Skeletal muscle satellite cell (primary cell): Measurements from ENCODE around the gene VPS4A.

ENCODE experiments used
- H3K27me3 ChIP-seq: 2 replicates; pipeline ENCODE4 v1.7.0; 2013; ENCODE audit warnings: low read length; ENCODE audit not compliant: control insufficient read depth, insufficient read depth
- H3K36me3 ChIP-seq: 2 replicates; pipeline ENCODE4 v1.7.0; 2013; ENCODE audit warnings: mild to moderate bottlenecking, control low read depth, low read length; ENCODE audit not compliant: insufficient read depth
- H3K4me1 ChIP-seq: 2 replicates; pipeline ENCODE4 v1.7.0; 2013; ENCODE audit warnings: low read length; ENCODE audit not compliant: control insufficient read depth, insufficient read depth
- H3K4me2 ChIP-seq: 2 replicates; pipeline ENCODE4 v1.7.0; 2013; ENCODE audit warnings: mild to moderate bottlenecking, low read length
- H3K4me3 ChIP-seq: 2 replicates; pipeline ENCODE4 v1.7.0; 2013; ENCODE audit warnings: low read length
- H3K9ac ChIP-seq: 2 replicates; pipeline ENCODE4 v1.7.0; 2013; ENCODE audit warnings: mild to moderate bottlenecking, low read depth, low read length, moderate library complexity
- H3K9me3 ChIP-seq: replicated peaks from 2 replicates; pipeline ENCODE4 v1.7.0; 2013; ENCODE audit warnings: mild to moderate bottlenecking, control low read depth, low read length

Gene VPS4A

GRCh38 chr16:69320740-69321073 is 9.6 kb downstream of the VPS4A start:
- no peak overlapping the region for H3K4me2 ChIP-seq
- no peak overlapping the region for H3K9ac ChIP-seq
- H3K4me1 ChIP-seq, result no peaks in the 10 kb centered on the region
- H3K4me3 ChIP-seq, result no peak overlapping the region
- H3K27me3 ChIP-seq, result no peaks in the 10 kb centered on the region
- H3K9me3 ChIP-seq, result no peaks in the 10 kb centered on the region
- H3K36me3 ChIP-seq, result peaks cover 86% of the 10 kb centered on the region

GRCh38 chr16:69321080-69321479 is 9.9 kb downstream of the VPS4A start:
- Histone ChIP-seq H3K4me3 (no peak overlapping the region), H3K9me3 (no peaks in the 10 kb centered on the region), H3K9ac (no peak overlapping the region), H3K4me2 (no peak overlapping the region), H3K27me3 (no peaks in the 10 kb centered on the region), H3K36me3 (peaks cover 86% of the 10 kb centered on the region), H3K4me1 (peaks cover 3% of the 10 kb centered on the region)

- H3K36me3 ChIP-seq, result peaks cover 85% of the 10 kb centered on the region
- no peak overlapping the region for H3K9ac ChIP-seq
- no peaks in the 10 kb centered on the region for H3K27me3 ChIP-seq
- H3K4me3 ChIP-seq, result no peak overlapping the region
- no peak overlapping the region for H3K4me2 ChIP-seq
- H3K4me1 ChIP-seq, result peaks cover 10% of the 10 kb centered on the region
- H3K9me3 ChIP-seq, result no peaks in the 10 kb centered on the region
Observed at GRCh38 chr16:69322343-69322742, 11.2 kb downstream of the VPS4A start.

GRCh38 chr16:69323415-69323814 is 12.3 kb downstream of the VPS4A start:
- no peaks in the 10 kb centered on the region for H3K27me3 ChIP-seq
- no peak overlapping the region for H3K9ac ChIP-seq
- peaks cover 14% of the 10 kb centered on the region for H3K4me1 ChIP-seq
- no peaks in the 10 kb centered on the region for H3K9me3 ChIP-seq
- H3K36me3 ChIP-seq, result peaks cover 86% of the 10 kb centered on the region
- H3K4me2 ChIP-seq, result no peak overlapping the region
- H3K4me3 ChIP-seq, result no peak overlapping the region

GRCh38 chr16:69324013-69324531 is 12.9 kb downstream of the VPS4A start:
- Histone ChIP-seq H3K36me3 (peaks cover 79% of the 10 kb centered on the region), H3K4me1 (peaks cover 21% of the 10 kb centered on the region), H3K9me3 (no peaks in the 10 kb centered on the region)

GRCh38 chr16:69324585-69325253 is 13.6 kb downstream of the VPS4A start:
- no peak overlapping the region for H3K9ac ChIP-seq
- no peaks in the 10 kb centered on the region for H3K27me3 ChIP-seq
- H3K9me3 ChIP-seq, result no peaks in the 10 kb centered on the region
- H3K4me1 ChIP-seq, result peaks cover 27% of the 10 kb centered on the region
- H3K4me3 ChIP-seq, result no peak overlapping the region
- H3K36me3 ChIP-seq, result peaks cover 73% of the 10 kb centered on the region
- no peak overlapping the region for H3K4me2 ChIP-seq

More at GRCh38 chr16:69324013-69324531, 12.9 kb downstream of the VPS4A start:
- H3K9ac ChIP-seq, result no peak overlapping the region
- no peaks in the 10 kb centered on the region for H3K27me3 ChIP-seq
- H3K4me3 ChIP-seq, result no peak overlapping the region
- H3K4me2 ChIP-seq, result no peak overlapping the region

- Histone ChIP-seq H3K36me3 (peaks cover 62% of the 10 kb centered on the region), H3K9ac (no peak overlapping the region), H3K4me1 (peaks cover 29% of the 10 kb centered on the region), H3K4me2 (no peak overlapping the region), H3K9me3 (no peaks in the 10 kb centered on the region), H3K4me3 (no peak overlapping the region), H3K27me3 (no peaks in the 10 kb centered on the region)
Observed at GRCh38 chr16:69325784-69326171, 14.6 kb downstream of the VPS4A start.

- Histone ChIP-seq H3K4me2 (peak overlapping the region; percentile 53), H3K4me3 (no peak overlapping the region), H3K4me1 (peaks cover 32% of the 10 kb centered on the region), H3K36me3 (peaks cover 57% of the 10 kb centered on the region), H3K9ac (no peak overlapping the region), H3K9me3 (no peaks in the 10 kb centered on the region), H3K27me3 (no peaks in the 10 kb centered on the region)
Observed at GRCh38 chr16:69326172-69326873, 15.2 kb downstream of the VPS4A start.

- Histone ChIP-seq H3K36me3 (peaks cover 48% of the 10 kb centered on the region), H3K9me3 (no peaks in the 10 kb centered on the region), H3K4me2 (peak overlapping the region; percentile 99), H3K27me3 (no peaks in the 10 kb centered on the region), H3K4me3 (no peak overlapping the region), H3K4me1 (peaks cover 32% of the 10 kb centered on the region), H3K9ac (peak overlapping the region; percentile 42)
Observed at GRCh38 chr16:69327585-69328310, 16.6 kb downstream of the VPS4A start.

GRCh38 chr16:69328854-69329316 is 17.7 kb downstream of the VPS4A start:
- Histone ChIP-seq H3K27me3 (no peaks in the 10 kb centered on the region), H3K4me2 (peak overlapping the region; percentile 99), H3K9me3 (no peaks in the 10 kb centered on the region), H3K4me1 (peaks cover 32% of the 10 kb centered on the region), H3K36me3 (peaks cover 45% of the 10 kb centered on the region), H3K9ac (peak overlapping the region; percentile 92), H3K4me3 (peak overlapping the region; percentile 92)
